ENCODE measurements around the gene OR4D2.

OR4D2 gene

GRCh38 chr17:58187675-58188074 lies 20.9 kb downstream of the OR4D2 start:
- H3K9ac ChIP-seq (ENCODE audit: low read depth in 1 of 2, low read length in 2 of 2): no peak overlapping the region

DNA sequence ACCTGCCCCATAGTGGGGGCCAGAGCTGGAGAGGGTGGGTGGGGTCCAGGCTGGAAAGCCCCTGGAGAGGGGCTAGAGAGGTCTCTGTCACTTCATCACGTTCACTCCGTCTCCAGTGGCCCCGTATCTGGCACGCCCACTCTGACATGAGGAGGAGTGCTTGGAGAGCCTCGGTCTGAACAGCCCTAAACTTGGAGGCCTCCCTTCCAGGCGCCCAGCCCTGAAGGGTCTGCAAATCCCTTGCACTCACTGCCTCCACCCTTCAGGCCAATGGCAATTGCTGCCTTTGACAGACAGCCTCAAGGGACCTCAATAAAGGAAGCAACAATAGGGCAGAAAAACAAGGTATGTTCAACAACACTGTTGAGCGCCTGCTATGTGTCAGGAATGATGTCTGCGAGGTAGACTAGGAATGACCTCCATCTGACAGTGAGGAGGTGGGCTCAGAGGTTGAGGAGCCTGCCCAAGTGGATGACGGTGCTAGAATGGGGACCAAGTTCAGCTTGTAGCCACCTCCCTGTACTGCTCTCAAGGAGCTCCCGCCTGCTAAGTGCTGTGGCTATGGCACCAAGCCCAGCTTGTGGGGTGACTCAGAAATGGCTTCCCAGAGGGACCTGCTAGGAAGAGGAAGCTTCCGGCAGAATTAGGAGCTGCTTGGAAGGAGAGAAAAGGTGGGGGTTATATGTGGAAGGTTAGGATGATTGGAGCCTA lies 22.8 kb downstream of the OR4D2 start:
- Histone ChIP-seq H3K9ac (ENCODE audit: low read depth in 1 of 2, low read length in 2 of 2) (no peak overlapping the region), H3K36me3 (ENCODE audit: control insufficient read depth in 2 of 2, insufficient read depth in 2 of 2, low read length in 2 of 2) (no peaks in the 10 kb centered on the region), H3K27ac (ENCODE audit: low read depth in 2 of 2, low read length in 2 of 2) (no peak overlapping the region), H3K4me3 (ENCODE audit: low read length in 2 of 2) (no peak overlapping the region), H3K9me3 (ENCODE audit: control insufficient read depth in 2 of 2, low read length in 2 of 2) (no peaks in the 10 kb centered on the region), H3K27me3 (ENCODE audit: control insufficient read depth in 2 of 2, insufficient read depth in 2 of 2, low read length in 2 of 2) (peaks cover 1 to 3% of the 10 kb centered on the region in 2 donors), H3K4me1 (ENCODE audit: control insufficient read depth in 2 of 2, insufficient read depth in 2 of 2, low read length in 2 of 2) (no peaks in the 10 kb centered on the region)

More at GRCh38 chr17:58187675-58188074, 20.9 kb downstream of the OR4D2 start:
- no peaks in the 10 kb centered on the region for H3K9me3 ChIP-seq (ENCODE audit: control insufficient read depth in 2 of 2, low read length in 2 of 2)
- peaks cover 1 to 3% of the 10 kb centered on the region in 2 donors for H3K27me3 ChIP-seq (ENCODE audit: control insufficient read depth in 2 of 2, insufficient read depth in 2 of 2, low read length in 2 of 2)
- no peak overlapping the region for H3K27ac ChIP-seq (ENCODE audit: low read depth in 2 of 2, low read length in 2 of 2)
- no peaks in the 10 kb centered on the region for H3K36me3 ChIP-seq (ENCODE audit: control insufficient read depth in 2 of 2, insufficient read depth in 2 of 2, low read length in 2 of 2)
- no peaks in the 10 kb centered on the region for H3K4me1 ChIP-seq (ENCODE audit: control insufficient read depth in 2 of 2, insufficient read depth in 2 of 2, low read length in 2 of 2)
- H3K4me3 ChIP-seq (ENCODE audit: low read length in 2 of 2): no peak overlapping the region

DNA sequence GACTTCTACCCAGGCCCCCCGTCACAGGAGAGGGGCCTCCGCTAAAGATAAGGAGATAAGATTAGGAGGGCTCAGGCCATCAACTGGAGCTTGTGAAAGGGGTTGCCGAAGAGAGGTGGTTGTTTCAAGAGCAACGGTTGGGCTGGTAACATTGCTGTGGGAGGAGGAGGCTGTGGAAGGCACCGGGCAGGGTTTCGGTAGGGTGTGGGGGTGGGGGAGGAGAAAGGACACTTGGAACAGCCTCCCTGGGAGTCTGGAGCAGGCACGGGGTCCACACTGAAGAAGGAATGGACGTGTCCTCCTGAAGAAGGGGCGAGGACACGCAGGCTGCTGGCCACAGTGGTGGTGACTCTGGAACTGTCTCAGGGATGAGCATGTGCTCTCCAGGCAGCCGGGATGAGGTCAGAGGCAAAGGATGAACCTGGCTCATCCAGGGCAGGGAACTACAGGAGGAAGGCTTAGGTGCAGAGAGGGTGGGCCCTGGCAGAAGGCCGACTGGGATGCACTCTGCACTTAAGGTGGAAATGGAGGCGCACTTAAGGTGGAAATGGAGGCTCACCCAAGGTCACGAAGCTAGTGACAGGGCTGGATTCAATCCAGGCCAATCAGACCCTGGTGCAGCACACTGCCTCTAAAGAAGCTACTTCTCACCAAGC lies 24.6 kb downstream of the OR4D2 start:
- Histone ChIP-seq H3K4me3 (ENCODE audit: low read length in 2 of 2) (no peak overlapping the region), H3K27me3 (ENCODE audit: control insufficient read depth in 2 of 2, insufficient read depth in 2 of 2, low read length in 2 of 2) (peaks cover 1 to 3% of the 10 kb centered on the region in 2 donors), H3K9ac (ENCODE audit: low read depth in 1 of 2, low read length in 2 of 2) (no peak overlapping the region), H3K27ac (ENCODE audit: low read depth in 2 of 2, low read length in 2 of 2) (no peak overlapping the region), H3K36me3 (ENCODE audit: control insufficient read depth in 2 of 2, insufficient read depth in 2 of 2, low read length in 2 of 2) (no peaks in the 10 kb centered on the region), H3K4me1 (ENCODE audit: control insufficient read depth in 2 of 2, insufficient read depth in 2 of 2, low read length in 2 of 2) (no peaks in the 10 kb centered on the region), H3K9me3 (ENCODE audit: control insufficient read depth in 2 of 2, low read length in 2 of 2) (no peaks in the 10 kb centered on the region)

- Histone ChIP-seq H3K9ac (ENCODE audit: low read depth in 1 of 2, low read length in 2 of 2) (no peak within 1 kb of the TSS), H3K27me3 (ENCODE audit: control insufficient read depth in 2 of 2, insufficient read depth in 2 of 2, low read length in 2 of 2) (peaks cover 0 to 2% of the 10 kb centered on the region in 2 donors), H3K4me1 (ENCODE audit: control insufficient read depth in 2 of 2, insufficient read depth in 2 of 2, low read length in 2 of 2) (no peaks in the 10 kb centered on the region), H3K27ac (ENCODE audit: low read depth in 2 of 2, low read length in 2 of 2) (no peak within 1 kb of the TSS), H3K4me3 (ENCODE audit: low read length in 2 of 2) (no peak within 1 kb of the TSS), H3K9me3 (ENCODE audit: control insufficient read depth in 2 of 2, low read length in 2 of 2) (no peaks in the 10 kb centered on the region), H3K36me3 (ENCODE audit: control insufficient read depth in 2 of 2, insufficient read depth in 2 of 2, low read length in 2 of 2) (no peaks in the 10 kb centered on the region)
Measured at GRCh38 chr17:58192612-58193011, 25.8 kb downstream of the OR4D2 start, which contains the start of gene EPX. Gene EPX (plus strand): TSS chr17:58192726. CDS start chr17:58192847, 121 bp downstream.

DNA sequence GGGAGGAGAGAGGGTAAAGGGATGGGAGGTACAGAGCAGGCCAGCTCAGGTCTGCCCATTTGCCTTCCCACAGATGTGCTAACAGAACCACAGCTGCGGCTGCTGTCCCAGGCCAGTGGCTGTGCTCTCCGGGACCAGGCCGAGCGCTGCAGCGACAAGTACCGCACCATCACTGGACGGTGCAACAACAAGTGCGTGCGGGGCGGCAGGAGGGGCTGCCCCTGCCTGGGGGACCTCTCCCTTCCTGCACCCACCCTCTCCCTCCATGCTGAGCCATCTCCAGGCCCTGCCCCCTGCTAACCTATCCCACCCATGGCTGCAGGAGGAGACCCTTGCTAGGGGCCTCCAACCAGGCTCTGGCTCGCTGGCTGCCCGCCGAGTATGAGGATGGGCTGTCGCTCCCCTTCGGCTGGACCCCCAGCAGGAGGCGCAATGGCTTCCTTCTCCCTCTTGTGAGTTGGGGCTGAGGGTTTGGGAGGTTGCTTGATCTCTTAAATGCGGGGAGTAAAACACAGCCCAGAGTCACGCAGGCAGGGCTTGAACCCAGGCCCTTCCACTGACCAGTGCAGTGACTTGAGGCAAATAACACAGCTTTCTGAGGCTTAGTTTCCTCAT lies 27.0 kb downstream of the OR4D2 start:
- Histone ChIP-seq H3K4me1 (ENCODE audit: control insufficient read depth in 2 of 2, insufficient read depth in 2 of 2, low read length in 2 of 2) (no peaks in the 10 kb centered on the region), H3K27me3 (ENCODE audit: control insufficient read depth in 2 of 2, insufficient read depth in 2 of 2, low read length in 2 of 2) (no peaks in the 10 kb centered on the region), H3K4me3 (ENCODE audit: low read length in 2 of 2) (no peak overlapping the region), H3K9me3 (ENCODE audit: control insufficient read depth in 2 of 2, low read length in 2 of 2) (no peaks in the 10 kb centered on the region), H3K9ac (ENCODE audit: low read depth in 1 of 2, low read length in 2 of 2) (no peak overlapping the region), H3K36me3 (ENCODE audit: control insufficient read depth in 2 of 2, insufficient read depth in 2 of 2, low read length in 2 of 2) (no peaks in the 10 kb centered on the region), H3K27ac (ENCODE audit: low read depth in 2 of 2, low read length in 2 of 2) (no peak overlapping the region)

GRCh38 chr17:58195518-58196123 lies 28.8 kb downstream of the OR4D2 start:
- H3K27me3 ChIP-seq (ENCODE audit: control insufficient read depth in 2 of 2, insufficient read depth in 2 of 2, low read length in 2 of 2): no peaks in the 10 kb centered on the region
- no peak overlapping the region for H3K27ac ChIP-seq (ENCODE audit: low read depth in 2 of 2, low read length in 2 of 2)
- no peak overlapping the region for H3K4me3 ChIP-seq (ENCODE audit: low read length in 2 of 2)
- no peaks in the 10 kb centered on the region for H3K9me3 ChIP-seq (ENCODE audit: control insufficient read depth in 2 of 2, low read length in 2 of 2)
- H3K9ac ChIP-seq (ENCODE audit: low read depth in 1 of 2, low read length in 2 of 2): no peak overlapping the region
- no peaks in the 10 kb centered on the region for H3K4me1 ChIP-seq (ENCODE audit: control insufficient read depth in 2 of 2, insufficient read depth in 2 of 2, low read length in 2 of 2)
- H3K36me3 ChIP-seq (ENCODE audit: control insufficient read depth in 2 of 2, insufficient read depth in 2 of 2, low read length in 2 of 2): no peaks in the 10 kb centered on the region

DNA sequence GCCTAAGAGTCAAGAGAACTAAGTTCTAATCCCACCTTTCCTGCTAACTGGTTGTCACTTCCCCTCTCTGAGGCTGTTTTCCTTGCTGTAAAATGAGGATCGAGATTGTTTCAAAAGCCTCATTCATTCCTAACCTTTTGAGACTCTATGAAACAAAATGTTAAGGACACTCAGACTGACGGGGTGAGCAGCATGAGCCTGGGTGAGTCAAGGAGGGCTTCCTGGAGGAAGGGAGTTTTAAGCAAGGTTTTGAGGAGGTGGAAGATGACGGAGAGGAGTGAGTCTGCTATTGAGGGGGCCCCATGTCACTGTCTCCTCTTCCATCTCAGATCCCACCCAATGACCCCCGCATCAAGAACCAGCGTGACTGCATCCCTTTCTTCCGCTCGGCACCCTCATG lies 29.8 kb downstream of the OR4D2 start:
- Histone ChIP-seq H3K27ac (ENCODE audit: low read depth in 2 of 2, low read length in 2 of 2) (no peak overlapping the region), H3K36me3 (ENCODE audit: control insufficient read depth in 2 of 2, insufficient read depth in 2 of 2, low read length in 2 of 2) (no peaks in the 10 kb centered on the region), H3K4me1 (ENCODE audit: control insufficient read depth in 2 of 2, insufficient read depth in 2 of 2, low read length in 2 of 2) (no peaks in the 10 kb centered on the region), H3K4me3 (ENCODE audit: low read length in 2 of 2) (no peak overlapping the region), H3K27me3 (ENCODE audit: control insufficient read depth in 2 of 2, insufficient read depth in 2 of 2, low read length in 2 of 2) (no peaks in the 10 kb centered on the region), H3K9ac (ENCODE audit: low read depth in 1 of 2, low read length in 2 of 2) (no peak overlapping the region), H3K9me3 (ENCODE audit: control insufficient read depth in 2 of 2, low read length in 2 of 2) (no peaks in the 10 kb centered on the region)

DNA sequence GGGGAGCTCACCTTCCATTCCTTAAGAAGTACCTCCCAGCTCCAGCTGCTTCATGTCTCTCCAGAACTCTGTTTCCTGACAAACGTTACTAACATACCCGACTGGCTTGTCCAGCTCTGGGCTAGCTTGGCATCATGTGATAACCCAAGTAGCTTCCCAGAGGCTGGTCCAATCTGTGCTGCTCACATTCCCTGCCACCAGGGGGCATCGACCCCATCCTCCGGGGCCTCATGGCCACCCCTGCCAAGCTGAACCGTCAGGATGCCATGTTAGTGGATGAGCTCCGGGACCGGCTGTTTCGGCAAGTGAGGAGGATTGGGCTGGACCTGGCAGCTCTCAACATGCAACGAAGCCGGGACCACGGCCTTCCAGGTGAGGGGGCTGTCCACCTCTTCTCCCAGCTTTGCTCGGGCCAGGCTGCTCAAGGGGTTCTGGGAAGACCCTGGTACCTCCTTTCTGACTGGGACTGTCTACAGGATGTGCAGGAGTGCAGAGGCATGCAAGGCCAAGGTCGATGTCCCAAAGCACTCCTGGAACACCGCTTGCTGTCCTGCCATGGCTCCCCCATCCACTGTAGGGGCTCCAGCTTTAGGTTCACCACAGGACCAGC lies 33.3 kb downstream of the OR4D2 start:
- Histone ChIP-seq H3K9me3 (ENCODE audit: control insufficient read depth in 2 of 2, low read length in 2 of 2) (no peaks in the 10 kb centered on the region), H3K4me3 (ENCODE audit: low read length in 2 of 2) (no peak overlapping the region), H3K36me3 (ENCODE audit: control insufficient read depth in 2 of 2, insufficient read depth in 2 of 2, low read length in 2 of 2) (peaks cover 0 to under 1% of the 10 kb centered on the region in 2 donors), H3K9ac (ENCODE audit: low read depth in 1 of 2, low read length in 2 of 2) (no peak overlapping the region), H3K4me1 (ENCODE audit: control insufficient read depth in 2 of 2, insufficient read depth in 2 of 2, low read length in 2 of 2) (no peaks in the 10 kb centered on the region), H3K27ac (ENCODE audit: low read depth in 2 of 2, low read length in 2 of 2) (no peak overlapping the region), H3K27me3 (ENCODE audit: control insufficient read depth in 2 of 2, insufficient read depth in 2 of 2, low read length in 2 of 2) (no peaks in the 10 kb centered on the region)

- no peaks in the 10 kb centered on the region for H3K4me1 ChIP-seq (ENCODE audit: control insufficient read depth in 2 of 2, insufficient read depth in 2 of 2, low read length in 2 of 2)
- no peaks in the 10 kb centered on the region for H3K9me3 ChIP-seq (ENCODE audit: control insufficient read depth in 2 of 2, low read length in 2 of 2)
- no peaks in the 10 kb centered on the region for H3K27me3 ChIP-seq (ENCODE audit: control insufficient read depth in 2 of 2, insufficient read depth in 2 of 2, low read length in 2 of 2)
- peaks cover 0 to 16% of the 10 kb centered on the region in 2 donors for H3K36me3 ChIP-seq (ENCODE audit: control insufficient read depth in 2 of 2, insufficient read depth in 2 of 2, low read length in 2 of 2)
- no peak overlapping the region for H3K9ac ChIP-seq (ENCODE audit: low read depth in 1 of 2, low read length in 2 of 2)
- H3K27ac ChIP-seq (ENCODE audit: low read depth in 2 of 2, low read length in 2 of 2): no peak overlapping the region
- no peak overlapping the region for H3K4me3 ChIP-seq (ENCODE audit: low read length in 2 of 2)
Measured at GRCh38 chr17:58202859-58203258, 36.1 kb downstream of the OR4D2 start.
